HG03571 (cell line): Measurements from ENCODE around the gene PLSCR2.
"Not testable (repeated sequence)": the region's sequence is repeated elsewhere in the genome, so short reads cannot be mapped to it uniquely, and the experiment has no call there.

Experiments used
- ATAC-seq: cut with Tn5 transposase; IDR thresholded peaks from one replicate; pipeline ENCODE4 v1.9.1; 2021; ENCODE audit not compliant: unreplicated experiment

PLSCR2 gene

GRCh38 chr3:146469150-146470017, at the start of gene PLSCR2:
TSS of gene PLSCR2 (minus strand) at chr3:146469561. CDS start at chr3:146459904, 9,657 bp downstream.
- peak; percentile 98 for ATAC-seq

GRCh38 chr3:146517684-146518435, 48.5 kb upstream of the PLSCR2 start:
- no peak for ATAC-seq

DNA sequence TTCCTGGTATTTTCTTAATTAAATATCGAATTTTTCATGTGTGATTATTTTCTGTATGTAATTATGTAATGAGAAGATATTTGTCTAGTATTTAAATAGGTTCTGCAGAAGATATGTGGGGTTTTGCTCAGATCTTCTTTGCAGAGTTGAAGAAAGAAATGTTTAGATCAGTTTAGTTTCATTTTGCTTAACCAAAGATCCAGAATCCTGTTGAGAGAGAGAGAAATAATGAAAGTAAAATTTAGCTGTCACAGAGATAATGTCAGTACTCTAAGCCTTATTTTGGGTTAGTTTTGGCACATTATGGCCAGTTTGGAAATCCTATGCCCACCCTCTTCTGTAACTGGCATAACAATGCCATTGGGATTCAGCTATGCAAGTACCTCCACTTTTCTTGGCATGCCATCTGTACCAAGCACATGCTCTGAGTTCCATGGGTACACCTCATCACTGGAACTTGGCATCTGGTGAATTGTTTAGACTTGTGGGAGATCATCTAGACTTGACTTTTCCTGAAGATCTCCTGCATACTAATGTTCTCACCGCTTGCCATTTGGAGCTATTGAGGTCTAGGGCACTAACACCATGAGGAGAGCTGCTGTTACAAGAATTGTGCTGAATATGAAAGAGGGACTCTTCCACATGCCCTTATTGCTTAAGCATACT, 44.2 kb upstream of the PLSCR2 start:
- ATAC-seq: no peak

DNA sequence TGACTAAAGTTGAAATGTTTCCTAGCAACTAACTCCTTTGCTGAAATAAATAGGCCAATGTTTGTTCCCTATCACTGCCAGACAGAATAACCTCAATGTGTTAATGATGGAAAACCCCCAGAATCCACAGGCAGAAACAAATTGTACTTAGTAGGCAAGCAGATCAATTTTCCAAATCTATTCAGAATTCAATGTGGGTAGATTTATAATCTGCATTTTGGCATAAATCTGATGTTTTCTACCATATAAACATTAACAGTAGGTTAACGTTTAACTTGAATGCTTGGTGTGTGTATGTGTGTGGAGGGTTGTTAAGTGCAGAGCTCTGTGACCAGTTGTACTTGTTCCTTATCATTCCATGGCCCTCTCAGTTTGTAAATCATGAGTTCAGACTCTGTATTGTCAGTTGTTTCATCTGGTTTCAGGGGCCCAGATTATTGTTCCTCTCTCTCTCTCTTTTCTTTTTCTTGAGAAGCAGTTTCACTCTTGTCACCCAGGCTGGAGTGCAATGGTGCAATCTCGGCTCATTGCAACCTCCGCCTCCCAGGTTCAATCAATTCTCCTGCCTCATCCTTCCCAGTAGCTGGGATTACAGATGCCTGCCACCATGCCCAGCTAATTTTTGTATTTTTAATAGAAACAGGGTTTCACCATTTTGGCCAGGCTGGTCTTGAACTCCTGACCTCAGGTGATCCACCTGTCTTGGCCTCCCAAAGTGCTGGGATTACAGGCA, 42.2 kb upstream of the PLSCR2 start:
- ATAC-seq: no peak

GRCh38 chr3:146507331-146508120, 38.2 kb upstream of the PLSCR2 start:
- no peak for ATAC-seq

DNA sequence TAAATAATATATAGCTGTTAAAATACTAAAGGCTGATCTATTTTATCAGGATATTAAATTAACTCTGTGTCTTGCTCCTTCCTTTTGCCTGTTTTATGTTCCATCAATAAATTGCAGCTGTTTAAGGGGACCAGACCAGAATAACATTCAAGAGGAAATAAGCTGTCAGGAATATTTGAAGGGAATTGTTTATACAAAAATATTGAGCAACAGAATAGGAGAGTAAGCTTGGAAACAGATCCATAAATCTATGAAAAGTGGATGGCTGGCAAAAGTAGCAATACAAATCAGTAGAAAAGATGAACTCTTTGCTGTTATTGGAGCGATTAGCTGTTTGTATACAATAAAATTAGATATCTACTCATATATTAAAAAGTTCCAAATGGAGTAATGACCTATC, 36.2 kb upstream of the PLSCR2 start:
- no peak for ATAC-seq

DNA sequence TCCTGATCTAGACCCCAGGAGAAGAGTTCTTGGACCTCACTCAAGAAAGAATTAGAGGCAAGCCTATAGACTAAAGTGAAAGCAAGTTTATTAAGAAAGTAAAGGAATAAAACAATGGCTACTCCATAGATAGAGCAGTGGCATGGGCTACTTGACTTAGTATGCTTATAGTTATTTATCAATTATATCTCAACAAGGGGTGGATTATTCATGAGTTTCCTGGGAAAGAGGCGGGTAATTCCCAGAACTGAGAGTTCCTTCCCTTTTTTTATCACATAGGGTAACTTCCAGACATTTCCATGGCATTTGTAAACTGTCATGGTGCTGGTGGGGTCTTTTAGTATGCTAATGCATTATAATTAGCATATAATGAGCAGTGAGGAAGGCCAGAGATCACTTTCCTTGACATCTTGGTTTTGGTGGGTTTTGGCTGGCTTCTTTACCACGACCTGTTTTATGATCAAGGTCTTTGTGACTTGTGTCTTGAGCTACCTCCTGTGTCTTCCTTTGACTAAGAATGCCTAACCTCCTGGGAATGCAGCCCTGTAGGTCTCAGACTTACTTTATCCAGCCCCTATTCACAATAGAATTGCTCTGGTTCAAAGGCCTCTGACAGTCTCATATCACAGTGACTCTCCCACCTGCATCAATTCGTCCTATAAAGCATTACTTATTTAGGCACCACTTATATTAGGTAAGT, 35.3 kb upstream of the PLSCR2 start:
- ATAC-seq: no peak

DNA sequence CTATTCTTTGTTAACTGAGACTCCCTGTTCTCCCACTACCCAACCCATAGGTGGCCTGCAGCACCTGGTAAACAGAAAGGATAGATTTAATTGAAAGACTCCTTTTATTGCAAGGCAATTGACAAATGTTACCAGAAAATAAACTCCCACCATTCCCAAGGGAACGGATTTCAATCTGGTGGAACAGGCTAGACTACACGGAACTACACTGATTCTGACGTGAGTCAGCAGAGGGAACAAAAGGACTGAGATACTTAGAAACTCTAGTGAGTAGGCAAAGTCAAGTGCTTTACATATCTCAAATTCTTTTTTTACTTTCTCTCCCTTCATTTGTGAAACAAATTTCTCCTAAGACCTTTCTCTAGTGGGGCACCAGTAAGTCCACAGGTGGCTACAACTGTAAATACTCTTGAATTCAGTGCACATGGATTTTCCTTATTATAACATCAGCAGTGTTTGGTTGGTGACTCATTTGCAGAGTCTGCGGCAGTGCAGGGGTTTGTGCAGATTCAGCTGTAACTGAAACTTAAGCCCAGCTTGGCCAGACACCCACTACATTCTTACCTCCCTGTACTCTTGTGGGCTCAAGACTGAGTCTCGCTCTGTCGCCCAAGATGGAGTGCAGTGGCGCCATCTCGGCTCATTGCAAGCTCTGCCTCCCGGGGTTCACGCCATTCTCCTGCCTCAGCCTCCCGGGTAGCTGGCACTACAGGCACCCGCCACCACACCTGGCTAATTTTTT, 34.3 kb upstream of the PLSCR2 start:
- peak; percentile 97 for ATAC-seq

DNA sequence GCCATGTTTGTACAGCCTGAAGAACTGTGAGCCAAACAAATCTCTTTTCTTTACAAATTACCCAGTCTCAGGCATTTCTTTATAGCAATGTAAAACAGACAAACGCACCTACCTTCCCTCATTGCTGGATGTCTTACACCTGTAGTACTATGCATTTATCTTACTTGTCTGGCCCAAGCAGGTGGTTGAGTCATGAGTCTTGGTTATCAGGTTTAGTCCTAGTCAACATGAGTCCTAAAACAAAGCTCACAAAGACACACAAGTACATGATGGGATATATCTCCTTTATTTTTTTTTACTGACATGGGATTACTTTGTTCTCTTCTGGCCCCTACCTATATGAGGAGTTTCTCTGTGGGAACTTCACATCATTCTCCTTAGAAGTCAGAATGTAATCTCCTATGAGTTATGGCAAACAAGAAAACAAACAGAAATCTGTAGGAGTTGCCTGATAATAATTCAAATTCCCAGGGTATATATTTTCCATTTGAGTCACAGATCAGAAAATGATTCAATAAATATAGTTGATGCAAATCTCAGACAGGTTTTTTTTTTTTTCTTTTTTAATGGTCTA, 33.6 kb upstream of the PLSCR2 start:
- ATAC-seq: no peak

DNA sequence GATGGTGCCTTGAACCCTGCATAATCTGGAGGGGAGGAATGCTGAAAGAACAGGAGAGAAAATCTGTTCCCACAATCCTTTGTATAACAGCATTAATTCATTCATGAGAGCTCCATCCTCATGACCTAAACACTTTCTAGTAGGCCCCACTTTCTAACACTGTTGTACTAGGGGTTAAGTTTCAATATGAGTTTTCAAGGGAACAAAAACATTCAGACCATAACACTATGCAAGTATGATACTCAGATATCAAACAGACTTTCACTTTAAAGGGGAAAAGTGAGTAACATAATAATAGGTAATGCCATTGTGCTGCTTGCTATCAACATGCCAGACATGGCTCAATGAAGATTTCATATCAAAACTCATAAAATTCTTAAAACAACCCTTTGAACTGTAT, 32.4 kb upstream of the PLSCR2 start:
- ATAC-seq: no peak

DNA sequence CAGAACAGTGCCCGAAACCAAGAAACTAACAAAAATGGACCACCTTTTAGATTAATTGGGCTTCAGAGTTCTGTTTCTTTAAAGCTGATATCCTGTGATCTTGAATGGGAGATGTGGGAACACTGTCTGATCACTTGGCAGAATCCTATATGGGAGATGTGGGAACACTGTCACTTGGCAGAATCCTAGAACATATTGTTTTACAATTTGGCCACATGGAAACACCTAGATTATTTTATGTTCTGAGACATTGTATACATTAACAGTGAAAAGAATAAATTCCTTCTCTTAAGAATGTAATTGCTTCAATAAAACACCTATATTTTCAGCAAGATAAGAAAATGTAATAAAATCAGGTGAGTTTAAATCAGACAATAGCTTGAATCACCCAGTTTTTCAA, 30.3 kb upstream of the PLSCR2 start:
- no peak for ATAC-seq

DNA sequence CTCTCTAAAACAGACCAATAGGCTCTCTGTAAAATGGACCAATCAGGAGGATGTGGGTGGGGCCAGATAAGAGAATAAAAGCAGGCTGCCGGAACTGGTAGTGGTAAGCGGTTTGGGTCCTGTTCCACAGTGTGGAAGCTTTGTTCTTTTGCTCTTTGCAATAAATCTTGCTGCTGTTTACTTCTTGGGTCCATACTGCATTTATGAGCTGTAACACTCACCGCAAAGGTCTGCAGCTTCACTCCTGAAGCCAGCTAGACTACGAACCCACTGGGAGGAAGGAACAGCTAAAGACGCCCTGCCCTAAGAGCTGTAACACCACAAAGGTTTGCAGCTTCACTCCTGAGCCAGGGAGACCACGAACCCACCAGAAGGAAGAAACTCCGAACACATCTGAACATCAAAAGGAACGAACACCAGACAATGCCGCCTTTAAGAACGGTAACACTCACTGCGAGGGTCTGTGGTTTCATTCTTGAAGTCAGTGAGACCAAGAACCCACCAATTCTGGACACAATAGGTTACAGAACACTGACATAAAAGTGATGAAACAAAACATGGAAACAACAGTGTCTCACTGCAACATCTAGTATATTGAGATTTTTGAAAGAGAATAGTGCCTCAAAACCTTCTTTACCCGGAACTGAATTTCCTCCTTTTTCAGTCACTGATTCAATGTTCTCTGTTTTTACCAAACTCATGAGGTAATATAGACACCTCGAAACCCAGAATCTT, 28.8 kb upstream of the PLSCR2 start:
- ATAC-seq: no peak

DNA sequence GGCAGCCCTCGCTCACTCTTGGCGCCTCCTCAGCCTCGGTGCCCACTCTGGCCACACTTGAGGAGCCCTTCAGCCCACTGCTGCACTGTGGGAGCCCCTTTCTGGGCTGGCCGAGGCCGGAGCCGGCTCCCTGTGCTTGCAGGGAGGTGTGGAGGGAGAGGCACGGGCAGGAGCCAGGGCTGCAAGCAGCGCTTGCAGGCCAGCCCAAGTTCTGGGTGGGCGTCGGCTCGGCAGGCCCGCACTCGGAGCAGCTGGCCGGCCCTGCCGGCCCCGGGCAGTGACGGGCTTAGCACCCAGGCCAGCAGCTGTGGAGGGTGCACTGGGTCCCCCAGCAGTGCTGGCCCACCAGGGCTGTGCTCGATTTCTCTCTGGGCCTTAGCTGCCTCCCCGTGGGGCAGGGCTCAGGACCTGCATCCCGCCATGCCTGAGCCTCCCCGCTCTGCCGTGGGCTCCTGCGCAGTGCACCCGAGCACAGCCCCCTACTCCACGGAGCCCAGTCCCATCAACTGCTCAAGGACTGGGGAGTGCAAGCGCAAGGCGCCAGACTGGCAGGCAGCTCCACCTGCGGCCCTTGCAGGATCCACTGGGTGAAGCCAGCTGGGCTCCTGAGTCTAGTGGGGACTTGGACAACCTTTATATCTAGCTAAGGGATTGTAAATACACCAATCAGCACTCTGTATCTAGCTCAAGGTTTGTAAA, 27.9 kb upstream of the PLSCR2 start:
- ATAC-seq: not testable (repeated sequence)

- no peak for ATAC-seq
Measured at GRCh38 chr3:146496726-146497125, 27.4 kb upstream of the PLSCR2 start.

DNA sequence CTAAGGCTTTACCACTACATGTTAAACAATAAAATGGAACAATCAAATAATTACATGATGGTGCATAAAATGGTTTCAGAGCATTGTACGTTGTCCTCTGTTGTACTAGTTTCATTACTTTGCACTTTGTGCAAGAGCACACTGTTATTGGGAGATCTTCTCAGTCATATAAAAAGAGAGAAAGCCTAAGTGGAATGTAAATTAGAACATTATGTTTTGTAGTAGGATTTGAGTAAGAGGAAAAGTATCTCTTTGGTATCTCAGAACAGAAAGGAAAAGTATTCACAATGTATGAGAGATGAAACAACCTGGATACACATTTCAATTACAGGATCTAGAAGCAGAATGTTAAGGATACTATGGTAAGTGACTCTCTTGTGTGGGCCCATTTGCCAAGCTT, 26.9 kb upstream of the PLSCR2 start:
- no peak for ATAC-seq

DNA sequence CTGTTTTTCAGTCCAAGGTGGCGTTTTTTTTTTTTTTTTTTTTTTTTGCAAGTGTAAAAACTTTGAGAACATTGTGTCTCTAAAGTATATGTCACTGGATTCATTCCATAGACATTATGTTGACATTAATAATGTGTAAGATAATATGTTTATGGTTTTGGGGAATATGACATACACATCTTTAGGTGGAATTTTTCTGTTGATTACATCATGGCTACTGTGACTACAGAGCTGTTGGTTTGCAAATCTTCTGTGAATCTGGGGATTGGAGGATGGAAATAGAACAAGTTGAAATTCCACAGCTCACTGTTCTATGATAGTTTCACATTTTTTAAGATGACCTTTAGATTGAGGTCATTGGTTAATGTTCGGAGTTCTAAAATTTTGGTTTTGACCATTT, 24.4 kb upstream of the PLSCR2 start:
- ATAC-seq: no peak

- no peak for ATAC-seq
Measured at GRCh38 chr3:146493221-146493620, 23.9 kb upstream of the PLSCR2 start.
